ENCODE measurements around the gene LRRC2. TPM values are rescaled to one million over a fixed set of nuclear protein-coding genes. Genes with fewer than 3 reads are reported as not detected.
"Not testable (repeated sequence)": the region's sequence is repeated elsewhere in the genome, so short reads cannot be mapped to it uniquely, and the experiment has no call there.

The LRRC2 gene
- total RNA-seq, 1 experiment from 2014 or later, result not detected

- in situ Hi-C loops (cut with HindIII; ENCODE audit: low pct_unique_long_range_greater_than_20kb, low sequenced_read_pairs), result no loop called here
- intact Hi-C loops (cut with micrococcal nuclease; ENCODE audit: unreplicated experiment), result no loop called here
- no TSS peak for BruUV-seq (replicated peaks)
- TF ChIP-seq POLR2AphosphoS5 (IDR thresholded peaks at IDR 0.05; ENCODE audit: low read depth, low read length) (no peak), CTCF (IDR thresholded peaks at IDR 0.05) (no peak), TCF7L2 (IDR thresholded peaks at IDR 0.05; ENCODE audit: low read depth, low read length) (no peak), REST (IDR thresholded peaks at IDR 0.05; ENCODE audit: insufficient read depth in 1 of 2, low read depth in 2 of 2, low read length in 1 of 2) (no peak), SIN3A (IDR thresholded peaks at IDR 0.05; ENCODE audit: borderline replicate concordance, insufficient read depth, low read depth, low read length) (no peak)
- ATAC-seq (no peak), DNase-seq (ENCODE audit: low read depth, low spot score) (no peak)
- Histone ChIP-seq H3K36me3 (ENCODE audit: control insufficient read depth, insufficient read depth, low read length) (no peaks in the 10 kb centered on the region), H3K4me3 (ENCODE audit: low read depth in 2 of 2, low read length in 2 of 2) (no peak overlapping the region), H3K9me3 (ENCODE audit: control insufficient read depth, insufficient read depth, low read depth, low read length) (no peaks in the 10 kb centered on the region), H3K27ac (ENCODE audit: low read length) (no peak overlapping the region), H3K27me3 (ENCODE audit: control insufficient read depth, insufficient read depth, low read length) (no peaks in the 10 kb centered on the region), H3K4me1 (ENCODE audit: control insufficient read depth, insufficient read depth, low read length) (no peaks in the 10 kb centered on the region)
- POLR2A ChIA-PET, result no interaction called here
- CTCF ChIA-PET, result no interaction called here
These were observed 13.1 kb upstream of the LRRC2 start for GRCh38 chr3:46578973-46579755.

GRCh38 chr3:46577580-46578249 is 11.6 kb upstream of the LRRC2 start:
- H3K4me3 ChIP-seq (ENCODE audit: low read depth in 2 of 2, low read length in 2 of 2); H3K27ac ChIP-seq (ENCODE audit: low read length); DNase-seq (ENCODE audit: low read depth, low spot score); H3K36me3 ChIP-seq (ENCODE audit: control insufficient read depth, insufficient read depth, low read length); H3K4me1 ChIP-seq (ENCODE audit: control insufficient read depth, insufficient read depth, low read length); intact Hi-C loops (cut with micrococcal nuclease; ENCODE audit: unreplicated experiment); H3K27me3 ChIP-seq (ENCODE audit: control insufficient read depth, insufficient read depth, low read length); POLR2A ChIA-PET; H3K9me3 ChIP-seq (ENCODE audit: control insufficient read depth, insufficient read depth, low read depth, low read length); CTCF ChIA-PET; BruUV-seq (replicated peaks); ATAC-seq; in situ Hi-C loops (cut with HindIII; ENCODE audit: low pct_unique_long_range_greater_than_20kb, low sequenced_read_pairs): not testable (repeated sequence)

- intact Hi-C loops (cut with micrococcal nuclease; ENCODE audit: unreplicated experiment), result no loop called here
- POLR2A ChIA-PET, result no interaction called here
- no peaks in the 10 kb centered on the region for H3K4me1 ChIP-seq (ENCODE audit: control insufficient read depth, insufficient read depth, low read length)
These were observed 10.8 kb upstream of the LRRC2 start for GRCh38 chr3:46576879-46577278.

More at GRCh38 chr3:46576879-46577278, 10.8 kb upstream of the LRRC2 start:
- Histone ChIP-seq H3K9me3 (ENCODE audit: control insufficient read depth, insufficient read depth, low read depth, low read length) (no peaks in the 10 kb centered on the region), H3K27ac (ENCODE audit: low read length) (no peak overlapping the region), H3K4me3 (ENCODE audit: low read depth in 2 of 2, low read length in 2 of 2) (no peak overlapping the region), H3K36me3 (ENCODE audit: control insufficient read depth, insufficient read depth, low read length) (no peaks in the 10 kb centered on the region), H3K27me3 (ENCODE audit: control insufficient read depth, insufficient read depth, low read length) (no peaks in the 10 kb centered on the region)
- CTCF ChIA-PET, result no interaction called here
- no peak for DNase-seq (ENCODE audit: low read depth, low spot score)
- in situ Hi-C loops (cut with HindIII; ENCODE audit: low pct_unique_long_range_greater_than_20kb, low sequenced_read_pairs), result no loop called here
- BruUV-seq (replicated peaks), result no TSS peak
- no peak for ATAC-seq
- TF ChIP-seq POLR2AphosphoS5 (IDR thresholded peaks at IDR 0.05; ENCODE audit: low read depth, low read length), result no peak
- no peak for TF ChIP-seq REST (IDR thresholded peaks at IDR 0.05; ENCODE audit: insufficient read depth in 1 of 2, low read depth in 2 of 2, low read length in 1 of 2)
- no peak for TF ChIP-seq TCF7L2 (IDR thresholded peaks at IDR 0.05; ENCODE audit: low read depth, low read length)
- TF ChIP-seq SIN3A (IDR thresholded peaks at IDR 0.05; ENCODE audit: borderline replicate concordance, insufficient read depth, low read depth, low read length), result no peak
- TF ChIP-seq CTCF (IDR thresholded peaks at IDR 0.05), result no peak

All from Panc1 (cell line).